Measurements from ENCODE around the gene DDA1.

Gene DDA1

DNA sequence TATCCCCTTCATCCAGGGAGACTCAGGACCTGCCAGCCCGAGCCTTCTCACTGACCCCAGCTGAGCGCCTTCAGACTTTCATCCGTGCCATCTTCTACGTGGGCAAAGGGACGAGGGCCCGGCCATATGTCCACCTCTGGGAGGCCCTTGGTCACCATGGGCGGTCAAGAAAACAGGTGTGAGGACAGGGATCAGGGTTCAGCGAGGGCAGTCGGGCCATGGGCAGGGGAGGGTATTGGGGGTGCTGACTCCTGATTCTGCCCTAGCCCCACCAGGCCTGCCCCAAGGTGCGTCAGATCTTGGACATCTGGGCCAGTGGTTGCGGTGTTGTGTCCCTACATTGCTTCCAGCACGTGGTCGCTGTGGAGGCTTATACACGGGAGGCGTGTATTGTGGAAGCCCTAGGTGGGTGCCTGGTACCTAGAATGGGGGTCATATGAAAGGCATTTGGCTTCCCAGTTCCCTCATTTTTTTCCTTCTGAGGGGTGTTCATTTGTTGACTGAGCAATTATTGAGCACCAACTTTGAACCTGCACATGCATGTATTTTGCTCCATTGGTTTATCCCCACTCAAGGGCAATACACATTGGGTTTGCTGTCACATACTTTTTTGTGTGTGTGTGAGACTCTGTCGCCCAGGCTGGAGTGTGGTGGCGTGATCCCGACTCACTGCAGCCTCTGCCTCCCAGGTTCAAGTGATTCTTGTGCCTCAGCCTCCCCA lies 23.8 kb upstream of the DDA1 start:
- DNase-seq (ENCODE audit: low read depth, low spot score): no peak
- CTCF ChIA-PET: interaction anchor here (0.6 to 6.9 kb wide), 4 partner anchors 80 to 220 kb away, joined by 3 to 44 read pairs (median 4); no protein-coding TSS in a partner anchor
- TF ChIP-seq, protein P1, sequence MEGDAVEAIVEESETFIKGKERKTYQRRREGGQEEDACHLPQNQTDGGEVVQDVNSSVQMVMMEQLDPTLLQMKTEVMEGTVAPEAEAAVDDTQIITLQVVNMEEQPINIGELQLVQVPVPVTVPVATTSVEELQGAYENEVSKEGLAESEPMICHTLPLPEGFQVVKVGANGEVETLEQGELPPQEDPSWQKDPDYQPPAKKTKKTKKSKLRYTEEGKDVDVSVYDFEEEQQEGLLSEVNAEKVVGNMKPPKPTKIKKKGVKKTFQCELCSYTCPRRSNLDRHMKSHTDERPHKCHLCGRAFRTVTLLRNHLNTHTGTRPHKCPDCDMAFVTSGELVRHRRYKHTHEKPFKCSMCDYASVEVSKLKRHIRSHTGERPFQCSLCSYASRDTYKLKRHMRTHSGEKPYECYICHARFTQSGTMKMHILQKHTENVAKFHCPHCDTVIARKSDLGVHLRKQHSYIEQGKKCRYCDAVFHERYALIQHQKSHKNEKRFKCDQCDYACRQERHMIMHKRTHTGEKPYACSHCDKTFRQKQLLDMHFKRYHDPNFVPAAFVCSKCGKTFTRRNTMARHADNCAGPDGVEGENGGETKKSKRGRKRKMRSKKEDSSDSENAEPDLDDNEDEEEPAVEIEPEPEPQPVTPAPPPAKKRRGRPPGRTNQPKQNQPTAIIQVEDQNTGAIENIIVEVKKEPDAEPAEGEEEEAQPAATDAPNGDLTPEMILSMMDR (IDR thresholded peaks at IDR 0.05; ENCODE audit: insufficient read depth, low read length, missing control alignments): no peak
- POLR2A ChIA-PET: no interaction called here
- no peak overlapping the region for H3K4me3 ChIP-seq (ENCODE audit: low read depth, low read length)

DNA sequence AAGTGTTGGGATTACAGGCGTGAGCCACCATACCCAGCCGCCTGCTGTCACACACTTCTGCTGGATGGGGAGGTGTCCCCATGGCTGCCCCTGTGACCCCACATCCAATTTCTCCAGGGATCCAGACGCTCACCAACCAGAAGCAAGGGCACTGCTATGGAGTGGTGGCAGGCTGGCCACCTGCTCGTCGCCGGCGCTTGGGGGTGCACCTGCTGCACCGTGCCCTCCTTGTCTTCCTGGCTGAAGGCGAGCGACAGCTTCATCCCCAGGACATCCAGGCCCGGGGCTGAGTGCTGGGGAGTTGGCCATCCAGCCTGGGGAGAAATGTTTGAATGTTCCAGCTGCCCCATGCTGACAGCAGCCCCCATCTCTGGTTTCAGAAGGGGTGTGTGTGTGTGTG lies 23.1 kb upstream of the DDA1 start:
- CTCF ChIA-PET: interaction anchor here (1.4 to 6.9 kb wide), 4 partner anchors 19 to 221 kb away, joined by 3 to 44 read pairs (median 6); partner anchors contain the start of gene BABAM1
- DNase-seq (ENCODE audit: low read depth, low spot score): no peak
- POLR2A ChIA-PET: no interaction called here
- no peak overlapping the region for H3K4me3 ChIP-seq (ENCODE audit: low read depth, low read length)
- TF ChIP-seq, protein P1 (IDR thresholded peaks at IDR 0.05; ENCODE audit: insufficient read depth, low read length, missing control alignments): no peak

DNA sequence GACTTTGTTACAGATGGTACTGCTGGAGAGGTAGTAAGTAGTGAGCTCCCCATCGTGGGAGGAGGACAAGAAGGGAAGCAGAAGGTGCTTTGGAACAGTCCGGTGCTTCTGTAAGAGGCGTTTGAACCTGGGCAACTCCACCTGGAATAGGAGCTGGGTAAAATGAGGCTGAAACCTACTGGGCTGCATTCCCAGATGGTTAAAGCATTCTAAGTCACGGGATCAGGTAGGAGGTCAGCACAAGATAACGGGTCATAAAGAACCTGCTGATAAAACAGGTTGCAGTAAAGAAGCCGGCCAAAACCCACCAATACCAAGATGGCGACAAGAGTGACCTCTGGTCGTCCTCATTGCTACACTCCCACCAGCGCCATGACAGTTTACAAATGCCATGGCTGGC lies 22.6 kb upstream of the DDA1 start:
- no peak overlapping the region for H3K4me3 ChIP-seq (ENCODE audit: low read depth, low read length)
- ChIA-PET CTCF (interaction anchor here (1.4 to 1.9 kb wide), 3 partner anchors 20 to 221 kb away, joined by 3 to 8 read pairs (median 5); partner anchors contain the start of gene BABAM1), POLR2A (no interaction called here)
- DNase-seq (ENCODE audit: low read depth, low spot score): no peak
- TF ChIP-seq, protein P1 (IDR thresholded peaks at IDR 0.05; ENCODE audit: insufficient read depth, low read length, missing control alignments): no peak

DNA sequence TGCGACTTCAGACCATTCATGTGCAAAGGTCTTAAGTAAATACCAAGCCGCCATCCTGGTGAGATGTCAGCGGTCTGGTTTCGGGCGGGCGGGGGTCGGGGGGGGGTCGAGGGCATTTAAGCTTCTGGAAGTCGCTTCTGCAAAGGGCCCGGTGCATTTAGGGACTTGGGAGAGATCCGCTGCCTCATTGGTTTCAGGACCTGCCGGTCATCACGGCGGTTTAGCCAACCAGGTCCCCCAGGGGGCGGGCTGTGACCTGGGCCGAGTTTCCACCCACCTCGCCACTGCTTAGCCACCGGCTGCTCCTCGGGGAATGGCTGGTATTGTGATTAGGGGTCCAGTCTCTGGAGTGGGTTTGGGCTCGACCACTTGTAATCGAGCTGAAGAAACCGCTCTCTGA lies 19.9 kb upstream of the DDA1 start:
- TF ChIP-seq, protein P1 (IDR thresholded peaks at IDR 0.05; ENCODE audit: insufficient read depth, low read length, missing control alignments): no peak
- POLR2A ChIA-PET: interaction anchor here (0.6 kb wide), 1 partner anchor 570 kb away, joined by 3 read pairs; the partner anchor contains the start of gene RPL18A

DNA sequence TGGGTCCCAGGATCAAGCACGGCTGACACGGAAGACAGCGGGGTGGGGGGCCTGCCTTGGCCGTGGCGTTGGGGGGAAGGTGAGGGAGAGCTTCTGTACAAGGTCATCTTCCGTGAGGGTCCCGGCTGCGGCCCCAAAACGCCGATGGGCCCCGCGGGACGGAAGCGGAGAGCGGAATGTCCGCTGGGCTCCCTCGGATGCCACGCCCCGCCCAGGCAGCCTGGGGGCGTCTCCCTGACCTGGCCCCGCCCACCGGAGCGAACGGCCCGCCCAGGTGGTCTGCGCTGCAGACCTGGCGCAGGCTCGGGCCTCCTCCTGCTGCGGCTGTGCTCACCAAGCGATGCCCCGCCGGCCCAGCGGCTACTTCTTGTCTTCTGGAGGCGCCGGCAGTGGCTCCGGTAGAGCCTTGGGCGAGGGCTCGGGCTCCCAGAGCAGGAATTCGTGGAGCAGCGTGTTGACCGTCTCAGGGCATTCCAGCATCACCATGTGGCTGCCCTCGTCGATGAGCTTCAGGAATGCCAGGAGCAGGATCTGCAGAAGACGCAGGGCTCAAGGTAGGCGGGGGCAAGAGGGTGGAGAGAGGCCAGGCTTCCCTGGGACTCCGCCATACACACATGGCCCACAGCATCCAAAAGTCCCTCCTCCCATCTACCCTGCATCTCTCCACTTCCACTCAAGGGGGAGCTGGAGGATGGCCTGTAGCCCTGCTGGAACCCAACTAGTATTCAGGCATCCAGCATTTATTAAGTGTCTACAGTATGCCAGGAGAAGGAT lies 16.9 kb upstream of the DDA1 start:
- ChIA-PET CTCF (interaction anchor here (0.8 to 8.4 kb wide), 15 partner anchors 8 to 173 kb away, joined by 3 to 103 read pairs (median 3); partner anchors contain the start of genes ABHD8, ANKLE1, BABAM1 and DDA1), POLR2A (no interaction called here)
- peak overlapping the region; percentile 63 for H3K4me3 ChIP-seq (ENCODE audit: low read depth, low read length)
- DNase-seq (ENCODE audit: low read depth, low spot score): no peak
- TF ChIP-seq, protein P1 (IDR thresholded peaks at IDR 0.05; ENCODE audit: insufficient read depth, low read length, missing control alignments): peak; percentile 82

More for the DNA sequence above, 19.9 kb upstream of the DDA1 start:
- CTCF ChIA-PET: interaction anchor here (1.3 to 8.4 kb wide), 4 partner anchors 13 to 99 kb away, joined by 4 to 103 read pairs (median 8); partner anchors contain the start of gene BABAM1
- H3K4me3 ChIP-seq (ENCODE audit: low read depth, low read length): peak overlapping the region; percentile 26
- DNase-seq (ENCODE audit: low read depth, low spot score): no peak

DNA sequence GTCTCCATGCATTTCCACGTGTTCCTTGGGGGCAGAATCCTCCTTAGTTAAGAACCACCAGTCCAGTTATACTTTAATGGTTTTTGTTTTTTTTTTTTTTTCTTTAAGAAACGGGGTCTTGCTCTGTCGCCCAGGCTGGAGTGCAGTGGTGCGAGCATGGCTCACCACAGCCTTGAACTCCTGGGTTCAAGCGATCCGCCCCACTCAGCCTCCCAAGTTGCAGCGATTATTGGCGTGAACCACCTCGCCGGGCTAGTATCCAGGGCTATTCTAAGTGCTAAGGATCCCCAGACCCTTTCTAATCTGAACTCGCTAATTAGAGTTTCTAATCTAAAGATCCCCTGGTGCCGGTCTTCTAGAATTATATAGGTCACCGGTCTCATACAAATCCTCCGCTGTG lies 15.8 kb upstream of the DDA1 start:
- CTCF ChIA-PET: interaction anchor here (0.8 to 8.4 kb wide), 10 partner anchors 11 to 120 kb away, joined by 3 to 103 read pairs (median 7); partner anchors contain the start of genes ABHD8, ANKLE1, DDA1 and MRPL34
- no peak for DNase-seq (ENCODE audit: low read depth, low spot score)
- TF ChIP-seq, protein P1 (IDR thresholded peaks at IDR 0.05; ENCODE audit: insufficient read depth, low read length, missing control alignments): no peak
- no peak overlapping the region for H3K4me3 ChIP-seq (ENCODE audit: low read depth, low read length)
- POLR2A ChIA-PET: no interaction called here
